IMR-90 (cell line): Measurements from ENCODE around the gene ESR1.

ENCODE experiments used
- BHLHE40 ChIP-seq: fragments of 150-350 bp; IDR thresholded peaks from 2 replicates; pipeline ENCODE4 v1.6.1; 2016; ENCODE audit warnings: mild to moderate bottlenecking, low read depth, low read length
- CEBPB ChIP-seq: IDR thresholded peaks from 2 replicates; pipeline ENCODE4 v1.6.1; 2012; ENCODE audit warnings: low read depth, low read length, improper control_type of control experiment
- CTCF ChIP-seq: conservative IDR thresholded peaks from 2 replicates; pipeline ENCODE4 v1.5.1; 2012; ENCODE audit warnings: mild to moderate bottlenecking, low read depth, low read length, improper control_type of control experiment
- MAFK ChIP-seq: IDR thresholded peaks from 2 replicates; pipeline ENCODE4 v1.6.1; 2012; ENCODE audit warnings: low read depth, low read length, improper control_type of control experiment
- MXI1 ChIP-seq: IDR thresholded peaks from 2 replicates; pipeline ENCODE4 v1.6.1; 2012; ENCODE audit warnings: low read depth, mild to moderate bottlenecking, low read length, moderate library complexity, borderline replicate concordance
- POLR2A ChIP-seq: IDR thresholded peaks from 2 replicates; pipeline ENCODE4 v1.6.1; 2012; ENCODE audit warnings: mild to moderate bottlenecking, low read depth, low read length

- TF ChIP-seq CTCF (no peak), CEBPB (no peak), POLR2A (no peak), MAFK (no peak), BHLHE40 (no peak), MXI1 (no peak)
These were observed 191.3 kb downstream of the ESR1 start for GRCh38 chr6:151998784-151999183.
